Upper lobe of left lung (tissue), 4 donors: ENCODE data around the gene AP2A2.

ENCODE experiments used
- EP300 ChIP-seq, 4 donors: sonication (generic); formaldehyde crosslinking; IDR thresholded peaks; one replicate each; pipeline ENCODE4 v1.5.1; 2017; ENCODE audit warnings: antibody characterized with exemption in 4 of 4, control low read depth in 2 of 4
- POLR2A ChIP-seq, 4 donors: fragments of 450-650 bp; IDR thresholded peaks; one replicate each; pipeline ENCODE4 v1.5.1; 2016 to 2017; ENCODE audit warnings: antibody characterized with exemption in 4 of 4, mild to moderate bottlenecking in 2 of 4
- POLR2AphosphoS5 ChIP-seq, 2 donors: sonication (generic); formaldehyde crosslinking; IDR thresholded peaks; one replicate each; pipeline ENCODE4 v1.5.1; 2017; ENCODE audit warnings: antibody characterized with exemption in 2 of 2
- TF ChIP-seq, protein P1 (sequence below), 6 experiments: fragments of 450-650 bp in 4 of 6; fragments of 200-600 bp in 2 of 6; sonication (generic) in 2 of 6; IDR thresholded peaks; one replicate each; pipeline ENCODE4 v1.5.1; 2016 to 2019; ENCODE audit warnings: antibody characterized with exemption in 6 of 6

DNA sequence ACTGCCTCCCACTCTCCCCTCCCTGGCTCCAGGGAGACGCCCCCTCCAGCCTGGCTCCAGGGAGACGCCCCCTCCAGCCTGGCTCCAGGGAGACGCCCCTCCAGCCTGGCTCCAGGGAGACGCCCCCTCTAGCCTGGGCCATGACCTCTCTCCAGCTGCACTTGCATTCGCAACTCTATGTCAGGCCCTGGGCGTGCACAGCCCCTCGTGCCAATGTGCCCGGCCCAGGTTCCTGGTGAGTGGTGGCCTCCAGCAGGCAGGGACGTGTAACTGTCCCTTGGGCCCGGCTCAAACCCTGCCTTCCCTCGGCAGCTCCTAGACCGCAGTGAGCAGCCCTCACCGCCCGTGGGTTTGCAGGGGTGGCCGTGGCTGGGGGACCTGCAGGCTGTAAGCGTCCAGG, 104.0 kb downstream of the AP2A2 start:
- TF ChIP-seq EP300 (IDR thresholded peaks at IDR 0.05) (no peak), POLR2AphosphoS5 (IDR thresholded peaks at IDR 0.05) (no peak), POLR2A (IDR thresholded peaks at IDR 0.05) (no peak)
- TF ChIP-seq, protein P1, sequence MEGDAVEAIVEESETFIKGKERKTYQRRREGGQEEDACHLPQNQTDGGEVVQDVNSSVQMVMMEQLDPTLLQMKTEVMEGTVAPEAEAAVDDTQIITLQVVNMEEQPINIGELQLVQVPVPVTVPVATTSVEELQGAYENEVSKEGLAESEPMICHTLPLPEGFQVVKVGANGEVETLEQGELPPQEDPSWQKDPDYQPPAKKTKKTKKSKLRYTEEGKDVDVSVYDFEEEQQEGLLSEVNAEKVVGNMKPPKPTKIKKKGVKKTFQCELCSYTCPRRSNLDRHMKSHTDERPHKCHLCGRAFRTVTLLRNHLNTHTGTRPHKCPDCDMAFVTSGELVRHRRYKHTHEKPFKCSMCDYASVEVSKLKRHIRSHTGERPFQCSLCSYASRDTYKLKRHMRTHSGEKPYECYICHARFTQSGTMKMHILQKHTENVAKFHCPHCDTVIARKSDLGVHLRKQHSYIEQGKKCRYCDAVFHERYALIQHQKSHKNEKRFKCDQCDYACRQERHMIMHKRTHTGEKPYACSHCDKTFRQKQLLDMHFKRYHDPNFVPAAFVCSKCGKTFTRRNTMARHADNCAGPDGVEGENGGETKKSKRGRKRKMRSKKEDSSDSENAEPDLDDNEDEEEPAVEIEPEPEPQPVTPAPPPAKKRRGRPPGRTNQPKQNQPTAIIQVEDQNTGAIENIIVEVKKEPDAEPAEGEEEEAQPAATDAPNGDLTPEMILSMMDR (IDR thresholded peaks at IDR 0.05) = no peak
